Subcutaneous adipose tissue (tissue), 4 donors: ENCODE measurements around the gene VAV2. TPM values are rescaled to one million over a fixed set of nuclear protein-coding genes. Genes with fewer than 3 reads are reported as not detected.

Experiments used
- CTCF ChIP-seq: fragments of 450-650 bp; IDR thresholded peaks from one replicate; pipeline ENCODE4 v1.5.1; 2016; ENCODE audit warnings: low read depth, mild to moderate bottlenecking, control low read depth, antibody characterized with exemption, moderate library complexity
- total RNA-seq, 4 donors: library from RNA; depleted of rRNA; stranded (reverse); fragments of >200 nt; gene quantifications; one replicate each; pipeline ENCODE4 v1.1.0, GENCODE V29; 2016

Gene VAV2
- total RNA-seq, 4 donors from 2014 or later: 3.6 to 6.8 (median 4.8) TPM

GRCh38 chr9:133880136-133880535 is 112.0 kb downstream of the VAV2 start:
- TF ChIP-seq CTCF: no peak

DNA sequence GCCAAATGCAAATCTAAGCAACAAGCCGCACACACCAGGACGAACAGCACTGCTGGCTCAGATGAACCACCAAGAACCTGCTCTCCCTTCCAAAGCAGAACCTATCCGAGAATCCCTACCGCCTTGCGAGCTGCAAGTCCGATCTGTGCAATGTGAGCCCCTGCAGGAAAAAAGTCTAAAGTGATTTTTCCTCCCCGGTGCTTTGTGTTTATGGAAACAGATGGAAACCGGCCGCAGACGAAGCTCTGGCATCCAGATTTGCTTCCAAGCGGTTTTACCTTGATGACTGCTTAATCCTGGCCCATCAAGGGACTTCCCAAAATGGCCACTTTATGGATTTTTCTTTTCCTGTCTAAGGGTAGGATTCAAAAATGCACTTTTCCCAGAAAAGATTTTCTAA is 112.5 kb downstream of the VAV2 start:
- no peak for TF ChIP-seq CTCF

DNA sequence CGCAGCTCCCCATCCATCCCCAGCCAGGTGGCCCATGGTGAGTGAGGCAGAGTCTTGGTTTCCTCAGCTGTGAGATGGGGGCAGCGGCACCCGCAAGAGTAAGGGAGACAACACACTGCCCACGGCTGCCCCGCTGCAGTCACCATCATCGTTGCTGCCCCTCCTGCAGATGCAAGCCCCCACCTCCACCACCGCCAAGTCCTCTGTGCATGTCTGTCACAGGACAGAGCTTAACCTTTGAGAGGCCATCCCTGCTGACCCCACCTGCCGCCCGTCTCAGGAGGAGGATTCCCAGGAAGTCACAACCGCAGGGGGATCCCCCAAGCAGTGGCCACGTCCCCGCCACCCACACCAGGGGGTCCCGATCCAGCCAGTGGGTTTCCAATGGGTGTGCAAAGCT is 113.7 kb downstream of the VAV2 start:
- no peak for TF ChIP-seq CTCF

DNA sequence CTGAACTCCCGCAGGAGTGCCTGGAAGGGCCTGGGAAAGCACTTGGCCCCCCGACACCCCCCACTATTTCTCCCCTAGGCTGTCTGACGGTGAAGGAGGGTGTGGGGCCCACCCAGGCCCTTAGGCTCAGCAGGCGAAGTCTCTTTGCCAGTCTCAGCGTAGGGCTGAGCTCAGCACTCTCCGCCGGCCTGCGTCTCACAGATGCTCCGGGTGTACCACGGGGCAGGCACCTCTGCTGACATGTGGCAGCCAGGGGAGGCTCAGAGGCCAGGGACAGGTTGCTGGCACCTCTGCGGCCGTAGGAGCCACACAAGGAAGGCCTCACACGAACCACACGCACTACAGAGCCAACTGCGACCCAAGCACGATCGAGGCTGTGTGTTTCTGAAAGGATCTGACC is 114.2 kb downstream of the VAV2 start:
- TF ChIP-seq CTCF: no peak

- no peak for TF ChIP-seq CTCF
Observed at GRCh38 chr9:133877327-133877726, 114.8 kb downstream of the VAV2 start.

DNA sequence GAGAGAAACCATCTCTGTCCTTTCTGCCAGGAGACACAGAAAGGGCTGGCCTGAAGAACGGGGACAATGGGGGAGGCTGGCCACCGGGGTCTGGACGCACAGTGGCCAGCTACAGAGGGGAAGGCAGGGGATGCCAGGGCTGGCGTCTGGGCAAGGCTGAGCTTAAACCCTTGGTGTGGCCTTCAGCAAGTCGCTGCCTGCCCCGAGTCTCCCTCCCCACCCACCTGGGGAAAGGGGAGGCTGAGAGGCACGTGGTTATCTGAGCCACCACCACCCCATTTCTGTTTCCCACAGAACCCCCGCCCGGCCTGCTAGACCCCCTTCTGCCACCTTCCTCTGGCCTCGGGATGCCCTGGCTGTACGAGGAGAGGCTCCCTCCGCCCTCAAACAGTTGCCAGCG is 115.3 kb downstream of the VAV2 start:
- TF ChIP-seq CTCF: no peak

DNA sequence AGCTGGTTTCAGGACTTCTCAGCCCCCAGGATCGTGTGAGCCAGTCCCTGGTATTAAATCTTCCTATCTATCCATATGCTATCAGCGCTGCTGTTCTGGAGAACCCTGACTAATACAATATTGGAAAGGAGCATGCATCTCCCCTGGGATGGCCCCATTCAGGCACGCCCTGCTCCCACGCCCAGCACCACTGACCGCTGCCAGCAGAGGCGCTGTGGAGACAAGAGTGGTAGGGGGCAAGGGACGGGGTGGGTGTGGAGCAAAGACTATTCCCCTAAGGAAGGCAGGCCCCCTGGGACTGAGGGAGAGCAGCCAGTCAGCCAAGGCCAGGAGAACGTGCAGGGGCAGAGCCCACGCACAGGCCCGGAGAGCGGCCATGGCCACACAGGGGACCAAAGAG is 116.0 kb downstream of the VAV2 start:
- no peak for TF ChIP-seq CTCF
